ENCODE measurements around the gene TMEFF1.
"Not testable (repeated sequence)": the region's sequence is repeated elsewhere in the genome, so short reads cannot be mapped to it uniquely, and the experiment has no call there.

The TMEFF1 gene, protein sequence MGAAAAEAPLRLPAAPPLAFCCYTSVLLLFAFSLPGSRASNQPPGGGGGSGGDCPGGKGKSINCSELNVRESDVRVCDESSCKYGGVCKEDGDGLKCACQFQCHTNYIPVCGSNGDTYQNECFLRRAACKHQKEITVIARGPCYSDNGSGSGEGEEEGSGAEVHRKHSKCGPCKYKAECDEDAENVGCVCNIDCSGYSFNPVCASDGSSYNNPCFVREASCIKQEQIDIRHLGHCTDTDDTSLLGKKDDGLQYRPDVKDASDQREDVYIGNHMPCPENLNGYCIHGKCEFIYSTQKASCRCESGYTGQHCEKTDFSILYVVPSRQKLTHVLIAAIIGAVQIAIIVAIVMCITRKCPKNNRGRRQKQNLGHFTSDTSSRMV

DNA sequence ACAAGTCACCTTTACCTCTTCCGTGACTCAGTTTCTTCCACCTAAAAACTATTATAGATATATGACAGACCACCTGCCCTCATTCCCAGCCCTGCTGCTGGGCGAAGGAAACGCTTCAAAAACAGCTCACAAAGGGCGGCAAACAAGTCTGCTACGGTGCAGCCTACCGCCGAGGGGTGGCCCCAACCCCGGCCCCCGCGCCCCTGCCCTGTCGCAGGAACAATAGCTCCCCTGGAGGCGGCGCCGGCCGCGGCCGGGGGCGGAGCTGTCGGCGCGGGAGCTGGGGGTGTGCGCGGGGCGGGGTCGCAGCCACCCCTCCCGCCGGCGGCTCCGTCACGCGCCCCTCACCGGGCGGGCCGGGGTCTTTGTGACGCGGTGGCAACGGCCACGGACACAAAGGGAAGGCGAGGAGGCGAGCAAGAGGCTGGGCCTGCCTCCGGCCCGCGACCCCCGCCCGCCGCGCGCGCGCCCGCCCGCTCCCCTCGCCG, at the start of gene TMEFF1:
TSS of gene TMEFF1 (plus strand) at position 362 of the 488 bp plus-strand sequence. CDS start 396 bp downstream, outside the sequence.
- peak; percentile 25 for DNase-seq (ENCODE audit: low spot score)

DNA sequence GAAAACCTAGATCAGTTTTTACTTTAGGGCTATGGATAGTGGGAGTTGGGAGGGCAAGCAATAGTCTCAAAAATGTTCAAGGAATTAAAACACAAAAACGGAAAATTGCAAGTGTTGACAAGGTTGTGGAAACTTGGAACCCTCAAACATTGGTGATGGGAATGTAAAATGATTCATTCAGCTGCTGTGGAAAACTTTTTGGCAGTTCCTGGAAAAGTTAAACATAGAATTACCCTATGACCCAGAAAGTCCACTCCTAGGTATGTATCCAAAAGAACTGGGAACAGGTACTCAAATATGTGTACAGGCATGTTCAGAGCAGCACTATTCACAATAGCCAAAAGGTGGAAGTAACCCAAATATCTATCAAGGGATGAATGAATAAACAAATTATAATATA, 47.2 kb upstream of the TMEFF1 start:
- DNase-seq (ENCODE audit: low spot score) = no peak

DNA sequence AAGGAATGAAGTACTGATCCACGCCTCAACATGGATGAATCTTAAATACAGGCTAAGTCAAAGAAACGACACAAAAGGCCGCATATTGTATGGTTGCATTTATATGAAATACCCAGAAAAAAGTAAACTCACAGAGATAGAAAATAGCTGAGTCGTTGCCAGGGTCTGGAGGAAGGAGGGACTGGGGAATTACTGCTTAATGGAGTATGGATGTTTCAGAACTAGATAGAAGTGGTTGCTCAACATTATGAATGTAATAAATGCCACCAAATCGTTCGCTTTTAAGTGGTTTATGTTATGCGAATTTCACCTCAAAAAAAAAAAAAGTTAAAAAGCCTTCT, 46.8 kb upstream of the TMEFF1 start:
- DNase-seq (ENCODE audit: low spot score) = no peak

DNA sequence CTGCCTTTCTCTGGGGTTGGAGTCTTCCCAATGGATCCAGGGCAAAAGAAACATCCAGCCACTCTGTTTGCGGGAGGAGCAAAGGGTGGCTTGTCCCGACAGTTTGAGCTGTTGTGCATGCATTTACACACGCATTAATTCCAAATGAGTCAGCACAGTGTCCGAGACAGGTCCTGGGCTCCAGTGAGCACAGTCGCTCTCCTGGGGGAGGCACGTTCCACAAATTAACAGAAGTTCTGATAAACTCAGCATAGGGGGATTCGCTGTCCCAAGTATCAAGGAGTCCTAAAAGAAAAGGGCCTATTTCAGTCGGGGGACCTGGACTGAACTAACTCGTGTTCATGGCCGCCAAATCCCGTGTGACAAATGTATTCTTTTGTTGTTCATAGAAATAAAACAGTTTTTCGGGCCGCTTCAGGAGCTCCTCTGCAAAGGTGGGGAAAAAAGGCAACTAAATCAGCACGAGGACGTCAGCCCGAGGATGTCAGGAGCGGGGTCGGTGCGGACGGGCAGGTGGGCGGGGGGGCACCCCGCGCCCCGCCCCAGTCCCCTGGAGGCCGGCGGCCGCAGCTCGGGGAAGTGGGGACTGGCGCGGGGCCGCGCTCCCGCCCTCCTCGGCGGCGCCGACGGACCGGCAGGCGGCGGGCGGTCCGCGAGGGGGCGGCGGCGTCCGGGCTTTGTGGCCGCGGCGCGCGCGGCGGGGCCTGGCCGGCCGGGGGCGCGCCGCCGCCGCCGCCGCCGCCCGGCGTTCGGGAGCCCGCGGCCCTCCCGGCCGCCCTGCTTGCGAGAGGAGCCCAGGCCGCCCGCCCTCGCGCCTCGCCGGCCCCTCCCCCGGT, 46.2 kb upstream of the TMEFF1 start, which contains the start of gene MSANTD3:
TSS of gene MSANTD3 (plus strand) at position 614 of the 836 bp plus-strand sequence. CDS start 14,796 bp downstream, outside the sequence.
- peak; percentile 82 for DNase-seq (ENCODE audit: low spot score)

DNA sequence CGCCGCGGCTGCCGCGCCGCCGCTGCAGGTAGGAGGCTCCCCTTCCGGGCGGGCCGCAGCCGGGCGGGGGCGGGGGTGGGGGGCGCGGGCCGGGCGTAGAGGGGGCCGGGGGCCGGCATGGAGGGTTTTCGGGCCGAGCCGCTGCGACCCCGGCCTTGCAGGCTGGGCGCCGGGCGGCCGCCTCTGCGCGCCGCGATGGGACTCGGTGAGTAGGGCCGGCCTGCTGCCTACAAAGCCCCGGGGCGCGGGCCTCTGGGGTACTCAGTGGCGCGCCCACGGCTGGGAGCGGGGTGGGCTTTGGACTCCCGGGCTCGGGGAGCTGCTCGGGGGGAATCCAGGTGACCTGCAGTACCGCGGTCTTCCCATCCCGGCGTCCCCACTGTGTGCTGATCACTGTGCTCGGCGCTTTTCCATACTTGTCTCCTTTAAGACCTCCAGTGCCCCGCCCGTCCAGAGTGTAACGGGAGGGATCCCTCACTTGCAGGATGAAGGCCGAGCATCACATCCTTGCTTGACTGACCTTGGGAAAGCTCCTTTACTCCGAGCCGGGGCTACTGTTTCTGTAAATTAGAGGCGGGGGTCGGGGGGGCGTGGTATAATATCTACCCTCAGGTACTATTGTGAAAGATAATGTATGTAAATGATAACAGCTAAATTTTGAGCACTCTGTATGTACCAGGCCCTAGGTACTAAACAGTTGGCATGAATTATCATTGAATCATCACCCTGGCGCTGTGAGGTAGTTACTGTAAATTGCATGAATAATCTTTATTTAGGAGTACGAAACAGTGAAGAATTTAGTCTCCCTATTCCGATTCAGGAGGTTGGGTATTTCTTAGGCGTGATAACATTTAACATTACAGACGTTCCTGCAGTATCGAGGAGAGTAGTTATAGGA, 45.3 kb upstream of the TMEFF1 start:
- DNase-seq (ENCODE audit: low spot score) = peak; percentile 46

DNA sequence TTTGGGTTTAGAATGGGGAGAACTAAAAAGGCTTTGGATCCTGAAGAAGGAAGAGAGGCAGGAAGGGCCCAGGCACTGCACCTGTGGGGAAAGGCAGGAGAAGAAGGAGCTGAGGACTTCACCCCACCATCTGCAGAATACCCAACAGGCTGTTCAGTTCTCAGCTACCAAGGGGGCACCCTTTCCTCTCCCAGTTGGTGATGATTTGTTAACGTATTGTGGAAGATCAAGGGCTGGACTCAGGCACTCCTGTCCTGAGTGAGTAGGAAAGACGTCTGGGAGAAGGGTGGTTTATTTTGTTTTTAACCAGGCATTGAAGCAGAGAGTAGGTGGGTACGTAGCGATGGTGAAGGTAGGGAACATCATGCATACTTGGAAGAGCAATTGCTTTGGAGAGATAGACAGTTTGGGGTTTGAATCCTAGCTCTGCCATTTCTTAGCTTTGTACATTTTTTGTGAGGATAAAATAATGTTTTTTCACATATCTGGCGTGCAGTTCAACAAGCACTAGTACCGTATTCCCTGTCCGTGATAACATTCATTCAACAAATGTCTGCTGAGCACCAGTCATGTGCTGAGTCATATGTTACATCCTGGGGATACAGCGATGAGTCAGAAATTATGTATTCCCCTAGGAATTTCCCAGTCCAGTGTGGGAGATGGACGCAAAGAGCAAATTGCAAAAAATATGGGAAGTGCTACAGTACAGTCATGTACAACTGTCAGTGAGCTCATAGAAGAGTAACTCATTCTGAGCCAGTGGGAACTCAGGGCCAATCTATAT, 43.9 kb upstream of the TMEFF1 start:
- peak; percentile 95 for DNase-seq (ENCODE audit: low spot score)

DNA sequence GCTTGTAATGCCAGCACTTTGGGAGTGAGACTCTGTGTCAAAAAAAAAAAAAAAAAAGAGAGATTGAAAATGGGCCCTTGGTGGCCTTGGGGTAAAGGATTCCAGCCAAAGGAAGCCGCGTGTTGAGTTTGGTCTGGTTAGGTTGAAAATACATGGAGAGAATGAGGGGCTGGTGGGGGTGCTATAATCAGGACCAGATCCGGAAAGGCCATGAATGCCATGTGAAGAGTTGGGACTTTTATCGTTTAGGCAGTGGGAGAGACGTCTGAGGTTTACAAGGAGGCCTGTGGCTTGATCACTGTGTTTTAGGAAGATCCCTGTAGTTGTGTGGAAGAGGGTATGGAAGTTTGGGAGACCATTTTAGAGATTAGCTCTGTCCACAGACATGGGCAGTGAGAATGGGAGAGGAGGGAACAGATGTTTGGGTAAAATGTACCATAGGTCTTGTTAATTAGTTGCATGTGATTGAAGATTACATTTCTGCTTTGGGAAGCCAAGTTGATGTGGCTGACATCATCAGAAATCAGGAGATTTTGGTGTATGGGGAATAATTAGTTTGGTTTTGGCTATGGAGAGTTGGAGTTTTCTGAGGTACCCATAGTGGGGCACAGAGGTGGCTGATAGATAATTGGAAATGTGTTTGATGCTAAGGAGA, 42.5 kb upstream of the TMEFF1 start:
- DNase-seq (ENCODE audit: low spot score) = no peak

DNA sequence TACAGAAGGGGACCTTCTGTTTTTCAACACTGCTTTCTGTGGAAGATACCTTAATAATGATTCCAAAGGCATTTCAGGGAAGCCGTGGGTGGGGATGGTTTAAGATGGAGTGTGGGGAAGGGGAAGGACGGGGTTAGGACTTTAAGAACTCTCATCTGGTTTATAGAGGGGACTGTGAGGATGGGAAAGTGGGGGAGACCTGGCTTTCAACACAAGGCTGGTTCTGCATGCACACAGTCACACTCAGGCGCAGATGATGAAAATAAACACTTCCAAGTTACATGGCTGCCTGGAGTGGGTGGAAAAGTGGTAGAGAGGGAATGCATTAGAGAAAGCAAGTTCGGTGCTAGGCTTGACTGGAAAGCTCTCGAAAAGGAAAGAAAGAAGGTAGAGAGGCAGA, 41.1 kb upstream of the TMEFF1 start:
- DNase-seq (ENCODE audit: low spot score) = no peak

DNA sequence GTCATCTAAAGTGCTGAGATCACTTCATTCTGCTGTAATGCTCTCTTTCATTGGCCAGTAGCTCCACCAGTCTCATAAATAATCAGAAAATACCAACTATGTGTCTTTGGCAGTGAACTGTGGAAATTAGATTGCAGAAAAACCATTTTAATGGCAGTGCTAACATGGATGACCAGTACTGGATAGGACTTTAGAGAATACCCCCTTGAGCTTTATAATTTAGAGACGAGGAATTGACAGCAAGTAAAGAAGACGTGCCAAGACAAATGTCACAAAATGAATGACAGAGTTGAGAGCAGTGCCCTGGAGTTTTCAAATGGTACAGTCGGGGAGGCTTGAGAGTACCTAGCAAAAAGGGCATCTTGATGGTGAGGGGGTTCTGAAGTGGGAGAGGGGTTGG, 40.2 kb upstream of the TMEFF1 start:
- no peak for DNase-seq (ENCODE audit: low spot score)

DNA sequence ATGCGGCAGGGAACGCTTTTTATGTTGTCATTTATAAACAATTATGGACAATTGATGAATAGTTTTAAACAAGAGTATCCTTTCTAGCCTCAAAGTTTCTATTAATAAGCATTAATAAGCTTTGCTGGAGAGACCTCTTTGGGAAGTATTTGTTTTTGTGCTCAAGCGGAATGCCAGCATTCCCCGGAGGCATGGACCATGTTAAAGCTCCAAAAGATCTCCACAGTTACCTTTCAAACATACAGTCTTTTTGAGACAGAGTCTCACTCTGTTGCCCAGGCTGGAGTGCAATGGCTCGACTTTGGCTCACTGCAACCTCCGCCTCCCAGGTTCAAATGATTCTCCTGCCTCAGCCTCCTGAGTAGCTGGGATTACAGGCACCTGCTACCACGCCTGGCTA, 36.4 kb upstream of the TMEFF1 start:
- no peak for DNase-seq (ENCODE audit: low spot score)

DNA sequence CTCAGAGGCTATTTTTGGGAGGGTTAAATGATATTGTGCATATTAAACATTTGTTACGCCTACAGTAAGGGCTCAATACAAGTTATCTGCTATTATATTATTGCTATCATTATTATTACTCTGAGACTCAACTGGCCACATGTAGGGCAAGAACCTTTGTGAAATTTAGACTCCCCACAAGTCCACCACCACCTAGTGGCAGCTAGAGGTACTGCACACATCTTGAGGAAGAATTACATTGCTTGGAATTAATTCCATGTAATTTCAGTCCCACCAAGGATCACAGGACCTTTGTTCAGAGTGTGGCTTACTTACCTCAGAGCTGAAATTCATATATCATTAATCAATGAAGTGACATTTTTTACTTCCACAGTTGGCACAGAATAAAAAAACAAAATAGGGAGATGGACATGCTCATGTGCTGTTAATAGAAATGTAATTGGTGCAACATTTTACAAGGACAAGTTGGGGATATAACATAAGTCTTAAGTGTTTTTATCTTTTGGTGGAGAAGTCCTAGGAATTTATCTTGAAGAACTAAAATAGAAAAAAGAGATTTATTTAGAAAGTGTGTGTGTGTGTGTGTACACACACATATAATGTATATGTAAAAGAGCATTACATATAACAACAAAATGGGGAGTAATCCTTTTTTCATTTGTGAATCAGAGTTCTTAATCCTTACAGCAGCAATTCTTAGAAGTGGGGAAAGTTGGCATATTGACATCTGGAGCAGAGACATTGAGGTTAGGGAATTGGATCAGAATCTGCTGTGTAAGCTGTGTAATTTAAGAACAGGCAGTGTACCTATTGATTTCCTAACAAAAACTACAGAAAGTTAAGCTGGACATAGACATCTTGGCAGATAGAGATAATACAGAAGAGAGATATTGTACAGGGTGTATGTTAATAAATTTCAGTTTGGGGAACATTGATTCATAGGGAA, 34.8 kb upstream of the TMEFF1 start:
- DNase-seq (ENCODE audit: low spot score) = peak; percentile 65

DNA sequence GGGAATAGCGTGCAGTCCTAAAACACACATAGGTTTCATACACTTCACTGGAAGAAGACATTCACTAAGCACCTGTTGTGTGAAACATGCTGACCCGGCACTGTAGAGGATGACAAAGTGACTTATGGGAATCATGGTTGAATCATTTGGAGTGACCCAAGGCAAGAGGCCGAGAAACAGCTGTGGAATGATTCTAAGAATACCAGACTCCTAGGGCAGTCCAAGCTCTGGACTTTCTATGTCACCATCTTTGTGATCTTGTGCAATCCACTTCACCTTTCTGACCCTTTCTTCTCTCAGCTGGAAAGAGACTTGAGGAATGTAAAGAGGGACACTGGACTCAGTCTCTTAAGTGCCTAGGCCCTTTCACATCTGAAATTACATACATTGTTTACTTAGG, 32.9 kb upstream of the TMEFF1 start:
- DNase-seq (ENCODE audit: low spot score) = no peak

DNA sequence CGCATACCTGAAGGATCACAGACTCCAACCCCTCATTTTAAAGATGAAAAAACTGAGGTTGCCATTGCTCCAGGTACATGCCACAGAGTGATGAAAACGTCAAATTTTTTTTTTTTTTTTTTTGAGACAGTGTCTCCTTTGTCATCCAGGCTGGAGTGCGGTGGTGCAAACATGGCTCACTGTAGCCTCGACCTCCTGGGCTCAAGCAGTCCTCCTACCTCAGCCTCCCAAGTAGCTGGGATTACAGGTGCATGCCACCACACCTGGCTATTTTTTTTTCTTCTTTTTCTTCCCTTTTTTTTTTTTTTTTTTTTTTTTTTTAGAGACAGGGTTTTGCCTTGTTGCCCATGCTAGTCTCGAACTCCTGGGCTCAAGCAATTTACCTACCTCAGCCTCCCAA, 32.5 kb upstream of the TMEFF1 start:
- not testable (repeated sequence) for DNase-seq (ENCODE audit: low spot score)

DNA sequence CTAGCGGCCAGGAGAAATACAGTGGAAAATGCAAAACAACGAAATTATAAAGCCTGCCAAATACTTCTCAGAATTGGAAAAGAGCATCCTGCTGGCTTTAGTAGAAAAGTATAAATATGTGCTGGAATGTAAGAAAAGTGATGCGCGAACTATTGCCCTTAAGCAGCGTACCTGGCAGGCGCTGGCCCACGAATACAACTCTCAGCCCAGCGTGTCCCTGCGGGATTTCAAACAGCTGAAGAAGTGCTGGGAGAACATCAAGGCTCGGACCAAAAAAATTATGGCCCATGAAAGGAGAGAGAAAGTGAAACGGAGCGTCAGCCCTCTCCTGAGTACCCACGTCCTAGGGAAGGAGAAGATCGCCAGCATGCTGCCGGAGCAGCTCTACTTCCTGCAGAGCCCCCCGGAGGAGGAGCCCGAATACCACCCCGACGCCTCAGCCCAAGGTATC, 31.0 kb upstream of the TMEFF1 start:
- no peak for DNase-seq (ENCODE audit: low spot score)

DNA sequence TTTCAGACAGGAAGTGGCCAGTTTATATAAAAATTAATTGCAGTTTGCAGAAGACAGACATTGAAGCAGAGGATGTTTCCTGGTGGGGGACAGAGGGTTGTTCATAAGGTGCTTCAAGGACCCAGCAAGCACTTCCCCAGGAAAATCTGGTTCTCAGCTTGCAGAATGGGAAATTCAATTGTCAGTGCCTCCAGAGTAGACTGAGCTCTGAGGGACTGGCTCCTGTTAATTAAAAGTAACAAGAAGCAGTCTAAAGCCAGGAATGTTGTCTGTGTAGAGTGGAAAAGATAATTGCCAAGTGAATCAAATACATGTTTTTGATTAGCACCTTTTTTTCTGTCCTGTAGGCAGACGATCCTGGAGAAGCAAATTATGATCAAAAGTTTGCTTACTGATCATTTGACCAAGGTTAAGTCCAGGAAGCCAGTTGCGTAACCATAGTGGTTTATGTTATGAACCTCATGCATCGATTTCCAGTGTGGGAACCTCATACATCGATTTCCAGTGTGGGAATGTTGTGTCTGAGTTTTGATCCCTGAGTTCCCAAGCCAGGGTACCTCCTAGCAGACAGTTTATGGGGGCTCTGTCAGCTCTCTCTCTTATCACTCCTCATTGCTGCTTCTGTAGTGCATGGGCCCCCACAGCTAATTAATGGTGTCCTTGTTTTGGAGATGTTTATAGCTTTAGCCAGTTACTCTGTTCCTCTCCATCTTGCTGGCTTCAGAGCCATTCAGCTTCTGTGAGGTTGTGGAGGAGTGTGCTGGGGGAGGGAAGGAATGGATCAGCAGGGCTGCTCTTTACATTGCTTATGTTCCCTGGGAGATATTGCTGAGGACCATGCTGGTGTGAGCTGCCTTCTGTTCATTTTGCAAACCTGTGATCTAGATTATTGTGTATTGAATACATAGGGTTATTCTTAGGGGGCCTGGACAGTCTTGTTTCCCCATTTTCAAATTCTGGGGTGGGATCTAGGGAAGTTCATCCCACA, 28.9 kb upstream of the TMEFF1 start:
- DNase-seq (ENCODE audit: low spot score) = no peak

DNA sequence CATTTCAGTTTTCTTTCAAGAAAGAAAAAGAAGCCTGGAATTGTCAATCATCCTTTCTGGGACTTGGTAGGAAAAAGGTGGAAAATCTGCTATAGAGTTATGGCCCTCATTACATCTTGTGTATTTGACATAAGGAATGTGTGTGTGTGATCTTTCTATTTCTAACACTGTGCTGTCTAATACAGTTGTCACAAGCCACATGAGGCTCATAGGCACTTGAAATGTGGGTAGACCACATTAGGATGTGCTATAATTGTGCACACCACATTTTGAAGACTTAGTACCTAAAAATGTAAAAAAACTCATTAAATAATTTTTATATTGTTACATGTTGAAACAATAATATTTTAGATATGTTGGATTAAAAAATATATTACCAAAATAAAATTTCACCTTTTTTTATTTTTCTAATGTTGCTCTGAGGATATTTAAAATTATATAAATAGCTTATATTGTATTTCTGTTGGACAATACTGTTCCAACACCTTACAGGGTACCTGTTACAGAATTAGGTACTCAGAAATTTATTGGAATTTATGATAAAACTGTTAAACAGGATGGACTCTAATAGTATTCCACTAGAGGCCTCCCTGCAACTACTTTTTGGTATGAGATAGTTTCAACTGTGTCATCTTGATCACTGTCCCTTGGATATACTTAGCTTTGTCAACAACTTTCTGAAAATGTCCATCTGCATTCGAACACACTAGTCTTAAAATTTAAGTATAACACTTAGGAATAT, 27.6 kb upstream of the TMEFF1 start:
- no peak for DNase-seq (ENCODE audit: low spot score)

DNA sequence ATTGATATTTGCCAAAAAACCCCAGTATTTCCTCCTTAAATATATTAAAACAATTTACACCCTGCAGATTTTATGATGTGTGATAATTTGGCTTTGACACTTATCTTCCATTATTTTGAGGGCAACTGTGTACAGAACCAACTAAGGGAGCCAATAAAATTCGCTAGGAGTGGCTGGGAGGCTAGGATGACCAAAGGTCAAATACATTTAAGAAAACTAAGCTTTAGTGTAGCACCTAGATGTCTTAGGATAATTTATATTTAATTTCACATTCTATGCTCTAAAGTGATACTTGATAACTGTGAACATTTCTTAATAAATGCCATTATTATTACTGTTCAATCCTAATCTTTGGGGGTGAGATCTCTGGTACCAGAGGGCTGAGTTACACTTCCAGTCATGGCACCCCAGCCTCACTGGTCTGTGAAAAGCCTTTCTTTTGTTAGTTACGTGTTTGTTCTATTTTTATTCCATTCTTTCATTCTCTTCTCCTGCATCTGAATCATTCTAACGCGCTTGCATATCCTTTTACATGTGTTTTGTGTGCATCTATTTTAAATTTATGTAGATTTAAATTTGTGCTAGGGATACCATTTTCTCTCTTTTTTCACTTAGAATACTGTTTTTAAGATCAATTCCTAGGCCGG, 26.9 kb upstream of the TMEFF1 start:
- no peak for DNase-seq (ENCODE audit: low spot score)

Data from SW480 (cell line).